SIG-M5 treated with dmso at 0.1 percent for 504 hours (cell line): ENCODE measurements around the gene CCL5.

ENCODE experiments used
- DNase-seq: peaks from one replicate; lab custom pipeline; 2025; ENCODE audit not compliant: unreplicated experiment; lab: John Stamatoyannopoulos, UW

Gene CCL5

GRCh38 chr17:35879773-35880654, at the start of gene CCL5:
Gene CCL5 (minus strand): TSS chr17:35880360.
- peak; percentile 84 for DNase-seq

- DNase-seq: no peak
Measured at GRCh38 chr17:35927714-35928113, 47.6 kb upstream of the CCL5 start.

GRCh38 chr17:35923609-35924114, 43.5 kb upstream of the CCL5 start:
- no peak for DNase-seq

GRCh38 chr17:35920229-35920628, 40.1 kb upstream of the CCL5 start:
- no peak for DNase-seq

- DNase-seq: no peak
Measured at GRCh38 chr17:35918665-35919064, 38.5 kb upstream of the CCL5 start.

- no peak for DNase-seq
Measured at GRCh38 chr17:35917519-35918213, 37.5 kb upstream of the CCL5 start.

- no peak for DNase-seq
Measured at GRCh38 chr17:35915153-35915964, 35.2 kb upstream of the CCL5 start.

GRCh38 chr17:35914354-35914753, 34.2 kb upstream of the CCL5 start:
- no peak for DNase-seq

GRCh38 chr17:35913609-35914008, 33.4 kb upstream of the CCL5 start:
- no peak for DNase-seq

GRCh38 chr17:35912942-35913341, 32.8 kb upstream of the CCL5 start:
- DNase-seq: no peak

GRCh38 chr17:35912339-35912912, 32.3 kb upstream of the CCL5 start:
- no peak for DNase-seq

- DNase-seq: no peak
Measured at GRCh38 chr17:35909408-35909807, 29.2 kb upstream of the CCL5 start.

GRCh38 chr17:35907691-35908090, 27.5 kb upstream of the CCL5 start:
- DNase-seq: no peak

- DNase-seq: no peak
Measured at GRCh38 chr17:35906926-35907637, 26.9 kb upstream of the CCL5 start.

- no peak for DNase-seq
Measured at GRCh38 chr17:35906191-35906925, 26.2 kb upstream of the CCL5 start.

GRCh38 chr17:35903451-35903850, 23.3 kb upstream of the CCL5 start:
- DNase-seq: no peak

GRCh38 chr17:35901631-35902175, 21.5 kb upstream of the CCL5 start:
- no peak for DNase-seq

GRCh38 chr17:35900708-35901480, 20.7 kb upstream of the CCL5 start:
- no peak for DNase-seq

- DNase-seq: no peak
Measured at GRCh38 chr17:35900280-35900679, 20.1 kb upstream of the CCL5 start.
